Prostate gland (tissue), 1 donor: ENCODE measurements around the gene CRB2.

ENCODE experiments used
- POLR2A ChIP-seq: fragments of 450-650 bp; IDR thresholded peaks from one replicate; pipeline ENCODE4 v1.6.1; 2016; ENCODE audit warnings: antibody characterized with exemption, mild to moderate bottlenecking
- POLR2AphosphoS5 ChIP-seq: sonication (generic); formaldehyde crosslinking; IDR thresholded peaks from one replicate; pipeline ENCODE4 v1.6.1; 2017; ENCODE audit warnings: antibody characterized with exemption

DNA sequence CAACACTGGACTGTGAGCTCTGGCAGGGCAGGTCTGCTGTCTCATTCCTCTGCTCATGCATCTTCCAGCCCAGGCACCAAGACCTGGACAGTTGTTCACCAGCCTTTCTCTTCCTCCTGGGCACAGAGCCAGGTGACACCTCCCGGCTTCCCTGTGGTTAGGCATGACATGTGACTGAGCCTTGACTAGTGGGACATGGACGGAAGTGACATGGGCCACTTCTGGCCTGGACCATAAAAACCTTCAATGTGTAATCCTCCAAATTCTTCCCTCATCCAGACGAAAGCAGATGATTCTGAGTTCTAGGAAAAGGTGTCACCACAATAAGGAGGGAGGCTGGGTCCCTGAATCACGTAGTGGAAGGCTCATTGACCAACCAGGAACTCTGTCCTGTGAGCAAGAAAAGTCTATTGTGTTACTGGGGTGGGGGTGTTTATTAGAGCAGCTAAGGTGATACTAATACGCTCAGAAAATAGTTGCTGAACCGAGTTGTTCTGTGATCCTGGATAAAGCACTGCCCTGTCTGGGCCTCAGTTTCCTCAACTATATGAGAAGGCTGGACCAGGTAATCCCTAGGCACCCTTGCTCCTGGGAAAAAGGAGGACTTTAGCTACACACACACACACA lies 26.6 kb upstream of the CRB2 start:
- TF ChIP-seq POLR2A (no peak), POLR2AphosphoS5 (peak; percentile 31)
